Neuronal stem cell (in vitro differentiated cells): ENCODE data around the gene ZNF792.
"Not testable (repeated sequence)": the region's sequence is repeated elsewhere in the genome, so short reads cannot be mapped to it uniquely, and the experiment has no call there.

ENCODE experiments used
- DNase-seq: peaks from one replicate; pipeline ENCODE4 v3.0.0-alpha.2; 2013; ENCODE audit warnings: low spot score
- H2AFZ ChIP-seq: one replicate; pipeline ENCODE4 v1.6.1; 2013; ENCODE audit warnings: mild to moderate bottlenecking, low read length, inconsistent platforms
- H2AK5ac ChIP-seq: 2 replicates; pipeline ENCODE4 v1.6.1; 2013; ENCODE audit warnings: low read depth, mild to moderate bottlenecking, inconsistent platforms, low read length, moderate library complexity, mixed read lengths
- H2BK120ac ChIP-seq: 2 replicates; pipeline ENCODE4 v1.6.1; 2013; ENCODE audit warnings: low read depth, mild to moderate bottlenecking, inconsistent platforms, low read length, moderate library complexity, mixed read lengths
- H2BK12ac ChIP-seq: one replicate; pipeline ENCODE4 v1.6.1; 2013; ENCODE audit warnings: low read length, inconsistent platforms
- H2BK15ac ChIP-seq: 2 replicates; pipeline ENCODE4 v1.6.1; 2013; ENCODE audit warnings: mild to moderate bottlenecking, low read length, inconsistent platforms, mixed read lengths
- H2BK5ac ChIP-seq: one replicate; pipeline ENCODE4 v1.6.1; 2013; ENCODE audit warnings: inconsistent platforms, mild to moderate bottlenecking, low read length, moderate library complexity
- H3K14ac ChIP-seq: one replicate; pipeline ENCODE4 v1.6.1; 2013; ENCODE audit warnings: low read length, inconsistent platforms
- H3K18ac ChIP-seq: 2 replicates; pipeline ENCODE4 v1.6.1; 2013; ENCODE audit warnings: low read length, inconsistent platforms
- H3K23ac ChIP-seq: 2 replicates; pipeline ENCODE4 v1.6.1; 2013; ENCODE audit warnings: low read depth, mild to moderate bottlenecking, mixed read lengths, low read length, inconsistent platforms; ENCODE audit not compliant: poor library complexity
- H3K27ac ChIP-seq: replicated peaks from 3 replicates; pipeline ENCODE4 v1.5.1; 2013; ENCODE audit warnings: low read length, inconsistent platforms
- H3K27me3 ChIP-seq, 3 experiments: 2 replicates each; pipeline ENCODE4 v1.6.1; 2013; ENCODE audit warnings: low read length in 3 of 3, mild to moderate bottlenecking in 2 of 3, inconsistent platforms in 1 of 3, low read depth in 1 of 3, mixed read lengths in 1 of 3, moderate library complexity in 1 of 3; ENCODE audit not compliant: control insufficient read depth in 3 of 3, insufficient read depth in 3 of 3
- H3K36me3 ChIP-seq, 2 donors: replicated peaks in 1 of 2; 2 replicates each; pipeline ENCODE4 v1.6.1; 2013; ENCODE audit warnings: low read length in 2 of 2; ENCODE audit not compliant: control insufficient read depth in 2 of 2, insufficient read depth in 2 of 2
- H3K4ac ChIP-seq: 2 replicates; pipeline ENCODE4 v1.6.1; 2013; ENCODE audit warnings: inconsistent platforms, mild to moderate bottlenecking, low read length, moderate library complexity
- H3K4me1 ChIP-seq, 2 donors: 1 replicate in 1 of 2; 2 replicates in 1 of 2; pipeline ENCODE4 v1.6.1; 2013; ENCODE audit warnings: low read length in 2 of 2, low read depth in 1 of 2; ENCODE audit not compliant: control insufficient read depth in 2 of 2, insufficient read depth in 1 of 2
- H3K4me2 ChIP-seq: one replicate; pipeline ENCODE4 v1.6.1; 2013; ENCODE audit warnings: mild to moderate bottlenecking, low read length, inconsistent platforms; ENCODE audit not compliant: insufficient read depth, poor library complexity, severe bottlenecking
- H3K4me3 ChIP-seq, 2 donors: 2 replicates each; pipeline ENCODE4 v1.5.1; 2013; ENCODE audit warnings: low read length in 2 of 2, mild to moderate bottlenecking in 2 of 2, inconsistent platforms in 1 of 2, moderate library complexity in 1 of 2
- H3K79me1 ChIP-seq: one replicate; pipeline ENCODE4 v1.6.1; 2013; ENCODE audit warnings: low read depth, mild to moderate bottlenecking, inconsistent platforms, low read length, moderate library complexity
- H3K9ac ChIP-seq: one replicate; pipeline ENCODE4 v1.6.1; 2013; ENCODE audit warnings: mild to moderate bottlenecking, low read depth, low read length, inconsistent platforms; ENCODE audit not compliant: poor library complexity
- H3K9me3 ChIP-seq, 2 donors: replicated peaks in 1 of 2; 2 replicates each; pipeline versions ENCODE3 to v1.6.1; 2013; ENCODE audit warnings: low read length in 2 of 2, mild to moderate bottlenecking in 2 of 2, inconsistent platforms in 1 of 2, low read depth in 1 of 2, mixed read lengths in 1 of 2, moderate library complexity in 1 of 2; ENCODE audit not compliant: control insufficient read depth in 2 of 2, insufficient read depth in 1 of 2
- H4K8ac ChIP-seq: one replicate; pipeline ENCODE4 v1.6.1; 2013; ENCODE audit warnings: low read depth, mild to moderate bottlenecking, inconsistent platforms, low read length, moderate library complexity
- H4K91ac ChIP-seq: one replicate; pipeline ENCODE4 v1.6.1; 2013; ENCODE audit warnings: low read length, low read depth, mild to moderate bottlenecking, inconsistent platforms; ENCODE audit not compliant: poor library complexity
- WGBS, 2 donors: extraction: QIAGEN DNeasy Blood & Tissue Kit; methylation state at CpG; one replicate each; pipeline ENCODE4 v1.1.7; 2013; ENCODE audit warnings: missing lambda C conversion rate in 2 of 2, mixed read lengths in 1 of 2; ENCODE audit not compliant: insufficient read length in 2 of 2, insufficient replicate concordance in 1 of 2; ENCODE audit errors: extremely low coverage in 2 of 2; 5-methylcytosine and 5-hydroxymethylcytosine counted together

The ZNF792 gene

DNA sequence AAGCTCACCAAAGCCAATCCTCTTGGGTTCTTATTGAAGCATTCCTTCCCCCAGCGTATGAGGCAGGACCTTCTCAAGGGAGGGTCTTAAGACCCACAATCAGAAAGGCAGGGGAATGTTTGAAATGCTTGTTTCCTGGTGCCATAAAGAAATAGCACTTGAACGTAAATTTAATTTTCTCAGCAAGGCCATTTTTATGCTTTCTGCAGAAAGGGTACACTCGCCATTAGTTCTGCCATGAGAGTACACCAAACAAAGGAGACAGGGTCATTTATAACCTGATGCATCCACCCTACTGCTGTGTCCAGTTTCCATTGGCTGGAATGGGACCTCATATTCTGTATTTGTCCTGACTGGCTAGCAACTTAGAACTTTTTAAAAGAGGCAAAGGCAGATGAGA, 46.9 kb downstream of the ZNF792 start:
- not testable (repeated sequence) for H3K14ac ChIP-seq, H2BK12ac ChIP-seq, H3K79me1 ChIP-seq, H3K9ac ChIP-seq, H2BK5ac ChIP-seq, H3K4me2 ChIP-seq, H3K27me3 ChIP-seq, H2AFZ ChIP-seq, H3K4me3 ChIP-seq, H3K4me1 ChIP-seq, H3K4ac ChIP-seq, H4K91ac ChIP-seq, H3K36me3 ChIP-seq, H4K8ac ChIP-seq, H2AK5ac ChIP-seq, DNase-seq, H3K18ac ChIP-seq, H3K27ac ChIP-seq, H2BK15ac ChIP-seq, H2BK120ac ChIP-seq, H3K23ac ChIP-seq
- no CpG with 5 or more reads among the region's 3 CpGs for WGBS, 2 donors
- peaks cover 4 to 17% of the 10 kb centered on the region in 2 donors for H3K9me3 ChIP-seq

DNA sequence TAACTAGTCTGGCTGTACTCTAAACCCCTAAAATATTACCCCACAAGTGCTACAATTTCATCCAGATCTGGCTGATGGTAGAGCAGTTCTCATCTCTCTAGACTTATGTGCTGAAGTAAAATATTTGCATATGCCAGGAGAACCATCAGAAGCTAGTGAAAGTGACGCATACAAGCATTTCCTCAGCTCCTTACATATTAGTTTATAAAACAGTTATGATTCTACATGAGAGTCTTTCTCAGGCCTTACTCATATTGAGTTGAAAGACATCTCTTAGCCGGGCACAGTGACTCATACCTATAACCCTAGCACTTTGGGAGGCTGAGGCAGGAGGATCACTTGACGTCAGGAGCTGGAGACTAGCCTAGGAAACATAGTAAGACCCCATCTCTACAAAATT, 53.3 kb downstream of the ZNF792 start:
- Histone ChIP-seq H3K23ac (no peak overlapping the region), H2BK15ac (no peak overlapping the region), H3K14ac (no peak overlapping the region), H2AK5ac (no peak overlapping the region), H3K18ac (no peak overlapping the region), H3K4ac (no peak overlapping the region), H2BK12ac (no peak overlapping the region), H4K91ac (no peak overlapping the region), H3K79me1 (no peaks in the 10 kb centered on the region), H2AFZ (no peak overlapping the region), H3K4me1 (no peaks in the 10 kb centered on the region), H3K36me3 (no peaks in the 10 kb centered on the region), H2BK120ac (no peak overlapping the region), H3K9me3 (peaks cover 2 to 7% of the 10 kb centered on the region in 2 donors), H3K27ac (no peak overlapping the region), H3K9ac (no peak overlapping the region), H2BK5ac (no peak overlapping the region), H3K4me2 (no peak overlapping the region), H3K27me3 (peaks cover 0 to 9% (median 6%) of the 10 kb centered on the region in 3 experiments), H3K4me3 (no peak overlapping the region), H4K8ac (no peak overlapping the region)
- DNase-seq, result no peak
- no CpG with 5 or more reads among the region's 3 CpGs for WGBS, 2 donors
